H1 (cell line): ENCODE results near the gene CDK5. TPM values are rescaled to one million over a fixed set of nuclear protein-coding genes. Genes with fewer than 3 reads are reported as not detected.
A peak's percentile ranks its signal among the peaks of the same experiment; 100 is the strongest.

ENCODE experiments used
- CTCF ChIA-PET: fragments of 300-600 bp; sonication (Branson Sonifier 250); formaldehyde crosslinking; loops from one replicate; lab custom pipeline; 2021; ENCODE audit not compliant: partially characterized antibody; lab: Charles Lee
- POLR2A ChIA-PET: fragments of 300-600 bp; sonication (Branson Sonifier 250); formaldehyde crosslinking; loops from one replicate; lab custom pipeline; 2021; ENCODE audit warnings: inconsistent platforms; ENCODE audit not compliant: partially characterized antibody; lab: Charles Lee
- DNase-seq, 2 experiments: peaks; one replicate each; pipeline versions ENCODE4 v3.0.0 to v3.0.0-alpha.2; 2010 to 2022; ENCODE audit warnings: low spot score in 2 of 2, low read depth in 1 of 2, mixed read lengths in 1 of 2
- FAIRE-seq: peaks from 2 replicates; lab custom pipeline; 2011; peaks lifted over from hg19 to GRCh38; lab: Jason Lieb, UNC
- H2AFZ ChIP-seq: 2 replicates; pipeline ENCODE4 v1.8.1; 2012; ENCODE audit warnings: low read length, inconsistent platforms
- H2AK5ac ChIP-seq: 2 replicates; pipeline ENCODE4 v1.6.1; 2013; ENCODE audit warnings: low read depth, low read length
- H2BK120ac ChIP-seq: replicated peaks from 2 replicates; pipeline ENCODE3; 2013; ENCODE audit warnings: low read depth, low read length, inconsistent platforms
- H2BK12ac ChIP-seq: 2 replicates; pipeline ENCODE4 v1.6.1; 2013; ENCODE audit warnings: low read depth, low read length
- H2BK15ac ChIP-seq: 2 replicates; pipeline ENCODE4 v1.6.1; 2013; ENCODE audit warnings: low read length
- H2BK20ac ChIP-seq: 2 replicates; pipeline ENCODE4 v1.6.1; 2013; ENCODE audit warnings: low read length
- H2BK5ac ChIP-seq: 2 replicates; pipeline ENCODE4 v1.6.1; 2013; ENCODE audit warnings: low read depth, low read length
- H3K14ac ChIP-seq: 2 replicates; pipeline ENCODE4 v1.6.1; 2013; ENCODE audit warnings: inconsistent platforms; ENCODE audit not compliant: insufficient read length
- H3K18ac ChIP-seq: 2 replicates; pipeline ENCODE4 v1.6.1; 2013; ENCODE audit warnings: low read length; ENCODE audit errors: extremely low read depth
- H3K23ac ChIP-seq: 2 replicates; pipeline ENCODE4 v1.6.1; 2013; ENCODE audit warnings: inconsistent platforms; ENCODE audit not compliant: insufficient read length
- H3K23me2 ChIP-seq: 2 replicates; pipeline ENCODE4 v1.6.1; 2013; ENCODE audit warnings: low read depth, low read length
- H3K27ac ChIP-seq: 2 replicates; pipeline ENCODE4 v1.6.1; 2011; ENCODE audit warnings: low read depth, low read length, inconsistent platforms
- H3K27me3 ChIP-seq, 4 experiments: replicated peaks in 1 of 4; 1 replicate in 1 of 4; 2 replicates in 3 of 4; pipeline versions ENCODE4 v1.6.1 to v1.8.1; 2011 to 2013; ENCODE audit warnings: low read length in 3 of 4, mild to moderate bottlenecking in 3 of 4, inconsistent platforms in 2 of 4, mixed read lengths in 2 of 4, moderate library complexity in 1 of 4; ENCODE audit not compliant: control insufficient read depth in 3 of 4, insufficient read depth in 3 of 4; ENCODE audit errors: extremely low read depth in 1 of 4
- H3K36me3 ChIP-seq, 4 experiments: 2 replicates each; pipeline versions ENCODE4 v1.6.1 to v1.8.1; 2011 to 2013; ENCODE audit warnings: mild to moderate bottlenecking in 4 of 4, low read length in 3 of 4, moderate library complexity in 2 of 4, control low read depth in 1 of 4, inconsistent platforms in 1 of 4; ENCODE audit not compliant: insufficient read depth in 4 of 4, control insufficient read depth in 2 of 4
- H3K4ac ChIP-seq: replicated peaks from 2 replicates; pipeline ENCODE3; 2013; ENCODE audit warnings: low read length, low read depth, mixed read lengths, inconsistent platforms; ENCODE audit not compliant: insufficient read length
- H3K4me1 ChIP-seq, 4 experiments: replicated peaks in 1 of 4; 1 replicate in 1 of 4; 2 replicates in 3 of 4; pipeline versions ENCODE4 v1.6.1 to v1.8.1; 2011 to 2013; ENCODE audit warnings: low read length in 3 of 4, inconsistent platforms in 2 of 4, mixed read lengths in 1 of 4; ENCODE audit not compliant: insufficient read depth in 4 of 4, control insufficient read depth in 3 of 4
- H3K4me2 ChIP-seq, 2 experiments: 2 replicates each; pipeline versions ENCODE4 v1.6.1 to v1.8.1; 2011 to 2013; ENCODE audit warnings: low read depth in 2 of 2, low read length in 2 of 2, control low read depth in 1 of 2, inconsistent platforms in 1 of 2, mild to moderate bottlenecking in 1 of 2; ENCODE audit not compliant: insufficient read depth in 1 of 2
- H3K4me3 ChIP-seq, 4 experiments: fragments of 200-600, 300-600 bp in 1 of 4; sonication (generic), shearing (Covaris generic), sonication (Bioruptor Twin) in 1 of 4; 2 replicates each; pipeline versions ENCODE4 v1.5.1 to v1.8.1; 2011 to 2016; ENCODE audit warnings: low read length in 4 of 4, low read depth in 3 of 4, control low read depth in 2 of 4, inconsistent platforms in 2 of 4, mild to moderate bottlenecking in 2 of 4, mixed read lengths in 1 of 4, moderate library complexity in 1 of 4; ENCODE audit not compliant: insufficient read depth in 2 of 4; ENCODE audit errors: extremely low read depth in 1 of 4
- H3K56ac ChIP-seq: replicated peaks from 2 replicates; pipeline ENCODE3; 2013; ENCODE audit warnings: low read depth, mild to moderate bottlenecking, mixed read lengths, low read length, inconsistent platforms; ENCODE audit not compliant: insufficient read length
- H3K79me1 ChIP-seq: 2 replicates; pipeline ENCODE4 v1.6.1; 2013; ENCODE audit warnings: low read depth, low read length, control low read depth
- H3K79me2 ChIP-seq, 2 experiments: 2 replicates each; pipeline versions ENCODE4 v1.6.1 to v1.8.1; 2012 to 2013; ENCODE audit warnings: low read length in 2 of 2, mild to moderate bottlenecking in 2 of 2, inconsistent platforms in 1 of 2; ENCODE audit not compliant: insufficient read depth in 2 of 2, control insufficient read depth in 1 of 2
- H3K9ac ChIP-seq, 4 experiments: replicated peaks in 1 of 4; 1 replicate in 1 of 4; 2 replicates in 3 of 4; pipeline versions ENCODE4 v1.6.1 to v1.8.1; 2011 to 2013; ENCODE audit warnings: low read depth in 3 of 4, low read length in 3 of 4, control low read depth in 2 of 4, mild to moderate bottlenecking in 2 of 4, moderate library complexity in 2 of 4, inconsistent platforms in 1 of 4; ENCODE audit errors: extremely low read depth in 1 of 4
- H3K9me3 ChIP-seq, 2 experiments: 2 replicates each; pipeline versions ENCODE4 v1.6.1 to v1.8.1; 2012 to 2013; ENCODE audit warnings: mild to moderate bottlenecking in 2 of 2, moderate library complexity in 2 of 2, control low read depth in 1 of 2, inconsistent platforms in 1 of 2, low read depth in 1 of 2, low read length in 1 of 2, mixed read lengths in 1 of 2; ENCODE audit not compliant: insufficient read depth in 2 of 2
- H4K20me1 ChIP-seq, 2 experiments: replicated peaks in 1 of 2; 2 replicates each; pipeline versions ENCODE3 to v1.8.1; 2011 to 2013; ENCODE audit warnings: inconsistent platforms in 2 of 2, low read length in 2 of 2, mild to moderate bottlenecking in 1 of 2; ENCODE audit not compliant: insufficient read depth in 2 of 2, control insufficient read depth in 1 of 2
- H4K5ac ChIP-seq: 2 replicates; pipeline ENCODE4 v1.6.1; 2013; ENCODE audit warnings: low read length, low read depth, mixed read lengths, inconsistent platforms; ENCODE audit not compliant: insufficient read length
- H4K8ac ChIP-seq: 2 replicates; pipeline ENCODE4 v1.8.0; 2013; ENCODE audit warnings: mild to moderate bottlenecking, moderate library complexity, low read length, inconsistent platforms; ENCODE audit not compliant: insufficient read depth; ENCODE audit errors: extremely low read depth
- H4K91ac ChIP-seq: replicated peaks from 2 replicates; pipeline ENCODE3; 2013; ENCODE audit warnings: low read length, mixed read lengths, inconsistent platforms; ENCODE audit not compliant: insufficient read length
- ASH2L ChIP-seq: fragments of 200-600, 300-600 bp; sonication (generic); IDR thresholded peaks from one replicate; pipeline ENCODE4 v1.7.1; 2017; ENCODE audit warnings: low read length
- CBX5 ChIP-seq: fragments of 300-800, 300-1000 bp; sonication (generic); IDR thresholded peaks from 2 replicates; pipeline ENCODE4 v1.7.1; 2016; ENCODE audit warnings: antibody characterized with exemption, low read length, low read depth
- HDAC6 ChIP-seq: IDR thresholded peaks from one replicate; pipeline ENCODE4 v1.7.1; 2012; ENCODE audit warnings: low read depth, mild to moderate bottlenecking, inconsistent platforms, low read length, moderate library complexity
- KDM4A ChIP-seq: IDR thresholded peaks from one replicate; pipeline ENCODE4 v1.7.1; 2012; ENCODE audit warnings: low read depth, mild to moderate bottlenecking, moderate library complexity, low read length, inconsistent platforms; ENCODE audit not compliant: severe bottlenecking
- NRF1 ChIP-seq: IDR thresholded peaks from 2 replicates; pipeline ENCODE4 v1.6.1; 2011; ENCODE audit warnings: mild to moderate bottlenecking, low read depth, low read length, improper control_type of control experiment
- RXRA ChIP-seq: IDR thresholded peaks from 2 replicates; pipeline ENCODE4 v1.6.1; 2011; ENCODE audit warnings: low read depth, mild to moderate bottlenecking, low read length, moderate library complexity; ENCODE audit not compliant: insufficient read depth
- TAF7 ChIP-seq: optimal IDR thresholded peaks from 2 replicates; pipeline ENCODE3; 2011; ENCODE audit warnings: low read depth, mild to moderate bottlenecking, inconsistent platforms, low read length, moderate library complexity, borderline replicate concordance
- ZNF274 ChIP-seq: IDR thresholded peaks from 2 replicates; pipeline ENCODE4 v1.7.0; 2012; ENCODE audit warnings: low read length, borderline replicate concordance; ENCODE audit errors: extremely low read depth
- WGBS, 2 experiments: shearing (Covaris generic) in 1 of 2; methylation state at CpG; one replicate each; pipeline versions ENCODE4 v1.1.6 to v1.1.7; 2013 to 2015; ENCODE audit warnings: low lambda C conversion rate in 2 of 2, mixed read lengths in 2 of 2, inconsistent platforms in 1 of 2, low coverage in 1 of 2, missing lambda C conversion rate in 1 of 2; ENCODE audit not compliant: insufficient replicate concordance in 2 of 2, insufficient coverage in 1 of 2, insufficient read length in 1 of 2; ENCODE audit errors: extremely low coverage in 1 of 2, missing lambda C conversion rate in 1 of 2; 5-methylcytosine and 5-hydroxymethylcytosine counted together
- polyA plus RNA-seq, 7 experiments: library from polyadenylated mRNA; depleted of rRNA in 3 of 7; stranded (reverse) in 5 of 7; unstranded in 2 of 7; fragments of >200 nt in 5 of 7; fragments of 200-250 nt in 2 of 7; gene quantifications; 1 replicate in 5 of 7; 2 replicates in 1 of 7; 4 replicates in 1 of 7; pipeline versions ENCODE4 v1.2.1 to v1.2.3, GENCODE V29; 2011 to 2013; ENCODE audit warnings: missing spikeins in 2 of 7, mixed read lengths in 2 of 7
- total RNA-seq: library from RNA; stranded (reverse); fragmentation: NEBNext Ultra II Directional; extraction: Animal tissue kit (Norgen Biotek cat#: 25700); gene quantifications from 2 replicates; pipeline ENCODE4 v1.2.1, GENCODE V29; 2021

CDK5 gene
- total and polyA plus RNA-seq, 2 of the 8 experiments (the other 6 are each of a cell fraction or from before 2014, with no cell fraction given), result 22.8 to 37.2 TPM

- Histone ChIP-seq H2BK20ac (peak overlapping the region; percentile 73; the same call in 1 of the 2 replicates), H2BK12ac (peak overlapping the region; percentile 69; the same call in 1 of the 2 replicates), H3K27me3 (no peaks in the 10 kb centered on the region), H3K79me2 (peaks cover 0 to 32% of the 10 kb centered on the region in 2 experiments; a peak in 1 of 4 replicates), H3K18ac (no peak overlapping the region; the same call in 1 of the 2 replicates), H2AFZ (no peak overlapping the region), H3K14ac (no peak overlapping the region), H3K4me1 (peaks cover 2 to 31% (median 16%) of the 10 kb centered on the region in 4 experiments), H3K56ac (no peak overlapping the region), H3K79me1 (peaks cover 12% of the 10 kb centered on the region), H3K4me3 (peak overlapping the region in 1 of 4 experiments; percentile 38; a peak in 2 of 8 replicates), H3K4ac (no peak overlapping the region), H3K9me3 (no peaks in the 10 kb centered on the region), H3K23me2 (no peaks in the 10 kb centered on the region; the same call in 1 of the 2 replicates), H3K9ac (no peak overlapping the region; a peak in 1 of 7 replicates), H4K5ac (no peak overlapping the region), H3K23ac (no peak overlapping the region), H2BK120ac (no peak overlapping the region), H3K27ac (no peak overlapping the region), H3K36me3 (no peaks in the 10 kb centered on the region), H2BK15ac (no peak overlapping the region), H3K4me2 (peak overlapping the region; percentile 58 to 88), H4K91ac (peak overlapping the region; percentile 32), H4K20me1 (peaks cover 9 to 32% of the 10 kb centered on the region in 2 experiments), H2BK5ac (peak overlapping the region; percentile 89; the same call in 1 of the 2 replicates), H2AK5ac (peak overlapping the region; percentile 17; the same call in 1 of the 2 replicates), H4K8ac (no peak overlapping the region)
- no peak for TF ChIP-seq KDM4A
- no peak for TF ChIP-seq NRF1
- no peak for TF ChIP-seq RXRA
- no peak for TF ChIP-seq ZNF274
- TF ChIP-seq ASH2L, result no peak
- no peak for TF ChIP-seq CBX5
- TF ChIP-seq TAF7, result no peak
- no peak for TF ChIP-seq HDAC6
- ChIA-PET CTCF (interaction anchor here (0.7 to 22.4 kb wide), 6 partner anchors 8 to 722 kb away, joined by 3 to 448 read pairs (median 6); partner anchors contain the start of genes AGAP3 and TMUB1), POLR2A (interaction anchor here (0.7 to 1.2 kb wide), 5 partner anchors 9 to 41 kb away, joined by 3 to 5 read pairs (median 4); partner anchors contain the start of gene TMUB1)
- FAIRE-seq, result no peak
- 70% methylated on average over 12 of the region's 12 CpGs; no CpG with 5 or more reads in 1 of the 2 experiments for WGBS, 2 experiments
- DNase-seq, result no peak
Measured at GRCh38 chr7:151103973-151104372, 46.3 kb upstream of the CDK5 start.
